ENCODE results near the gene LRRTM4.

The LRRTM4 gene

DNA sequence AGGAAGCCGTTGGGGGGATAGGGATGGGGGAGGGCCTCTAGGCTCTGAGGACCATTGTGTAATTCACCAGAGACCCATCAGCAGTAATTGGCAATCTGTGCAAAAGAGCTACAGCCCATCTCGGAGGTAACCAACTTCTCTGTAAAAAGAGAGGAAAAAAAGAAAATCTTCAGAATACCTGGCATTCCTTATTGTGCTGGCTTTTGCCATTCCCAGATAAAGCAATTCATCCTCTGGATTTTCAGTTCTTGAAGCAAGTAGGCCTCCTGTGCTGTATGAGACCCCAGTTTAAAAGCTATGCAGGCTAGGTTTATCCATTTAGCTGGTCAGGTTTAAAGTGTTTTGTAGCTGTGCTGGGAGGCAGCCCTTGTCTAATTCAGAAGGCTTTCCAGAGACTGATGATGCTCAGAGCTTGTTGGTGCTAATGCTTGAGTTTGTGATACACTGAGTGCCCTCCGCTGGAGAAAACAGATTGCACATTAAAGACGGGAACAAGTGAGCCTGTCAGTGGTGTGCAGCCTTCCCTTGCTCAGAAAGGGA is at the start of gene LRRTM4:
Gene LRRTM4, minus strand, starts transcription at position 446 of the 540 bp plus-strand sequence.
- peak; percentile 56 for DNase-seq

DNA sequence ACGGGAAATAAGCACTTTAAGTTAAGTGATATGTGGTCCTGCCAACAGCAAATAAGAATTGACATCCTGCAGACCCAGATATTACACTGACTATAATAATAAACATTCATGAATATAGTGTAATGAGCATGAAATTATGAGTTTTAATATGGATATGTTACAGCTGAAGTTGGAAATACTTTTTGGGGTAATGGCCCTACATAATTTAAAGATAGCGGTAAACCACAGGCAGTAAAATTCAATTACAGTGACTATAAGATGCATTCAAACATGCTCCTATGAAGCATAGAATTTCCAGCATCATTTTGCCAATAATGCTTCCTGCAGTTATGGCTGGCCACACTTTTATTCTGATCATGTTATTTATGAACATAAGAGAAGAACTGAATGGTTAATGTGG is 49.4 kb upstream of the LRRTM4 start:
- DNase-seq, result no peak

- DNase-seq, result no peak
Observed at GRCh38 chr2:77567723-77568122, 45.5 kb upstream of the LRRTM4 start.

- no peak for DNase-seq
Observed at GRCh38 chr2:77566582-77566981, 44.4 kb upstream of the LRRTM4 start.

DNA sequence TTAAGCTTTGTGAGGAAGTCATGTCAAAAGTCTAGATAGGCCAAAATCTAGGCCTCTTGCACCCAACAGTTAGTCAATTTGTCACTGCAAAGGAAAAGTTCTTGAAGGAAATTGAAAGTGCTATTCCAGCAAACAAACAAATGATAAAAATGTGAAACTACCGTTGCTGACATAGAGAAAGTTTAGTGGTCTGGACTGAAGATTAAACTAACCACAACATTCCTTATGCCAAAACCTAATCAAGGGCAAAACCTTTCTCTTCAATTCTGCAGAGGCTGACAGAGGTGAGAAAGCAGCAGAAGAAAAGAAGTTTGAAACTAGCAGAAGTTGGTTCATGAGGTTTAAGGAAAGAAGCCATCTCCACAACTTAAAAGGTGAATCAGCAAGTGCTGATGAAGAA is 44.0 kb upstream of the LRRTM4 start:
- DNase-seq, result peak; percentile 42

DNA sequence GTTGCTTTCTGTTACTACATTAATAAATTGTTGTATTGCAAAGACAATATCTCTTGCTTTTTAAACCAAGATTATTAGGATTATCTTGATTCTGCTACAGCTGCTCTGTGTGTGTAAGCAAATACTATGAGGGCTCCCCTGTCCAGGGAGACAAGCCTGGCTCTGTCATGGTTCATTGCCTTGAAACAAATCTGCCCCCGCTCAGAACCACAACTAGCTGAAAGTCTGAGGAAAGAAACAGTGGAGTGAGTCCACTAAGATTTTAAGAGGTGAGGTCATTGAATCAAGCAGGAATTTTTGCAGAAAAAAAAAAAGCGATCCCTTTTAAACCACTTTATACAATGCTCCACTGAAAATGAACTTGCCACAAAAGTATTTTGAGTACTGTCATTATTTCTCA is 30.8 kb upstream of the LRRTM4 start:
- no peak for DNase-seq

GRCh38 chr2:77538031-77538430 is 15.9 kb upstream of the LRRTM4 start:
- DNase-seq, result no peak

DNA sequence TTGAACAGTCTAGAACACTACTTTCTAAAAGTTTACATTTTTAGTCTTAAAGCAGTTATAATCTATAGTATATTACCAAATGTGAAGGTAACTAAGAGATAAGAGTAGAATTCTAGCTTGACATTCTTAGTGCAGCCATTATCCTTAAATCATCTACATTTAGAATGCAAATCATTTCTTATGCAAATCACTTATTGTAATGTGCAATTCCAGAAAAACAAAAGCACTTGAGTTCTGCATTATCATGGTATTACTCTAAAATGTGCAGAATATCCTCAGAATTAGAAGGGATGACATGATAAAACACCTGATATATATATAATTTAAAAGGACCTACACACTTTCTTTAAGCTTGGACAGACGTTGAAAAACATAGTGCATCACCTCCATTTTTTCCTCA is 712 bp upstream of the LRRTM4 start:
- no peak for DNase-seq

GRCh38 chr2:77521548-77521891 is 656 bp downstream of the LRRTM4 start:
- DNase-seq, result no peak

DNA sequence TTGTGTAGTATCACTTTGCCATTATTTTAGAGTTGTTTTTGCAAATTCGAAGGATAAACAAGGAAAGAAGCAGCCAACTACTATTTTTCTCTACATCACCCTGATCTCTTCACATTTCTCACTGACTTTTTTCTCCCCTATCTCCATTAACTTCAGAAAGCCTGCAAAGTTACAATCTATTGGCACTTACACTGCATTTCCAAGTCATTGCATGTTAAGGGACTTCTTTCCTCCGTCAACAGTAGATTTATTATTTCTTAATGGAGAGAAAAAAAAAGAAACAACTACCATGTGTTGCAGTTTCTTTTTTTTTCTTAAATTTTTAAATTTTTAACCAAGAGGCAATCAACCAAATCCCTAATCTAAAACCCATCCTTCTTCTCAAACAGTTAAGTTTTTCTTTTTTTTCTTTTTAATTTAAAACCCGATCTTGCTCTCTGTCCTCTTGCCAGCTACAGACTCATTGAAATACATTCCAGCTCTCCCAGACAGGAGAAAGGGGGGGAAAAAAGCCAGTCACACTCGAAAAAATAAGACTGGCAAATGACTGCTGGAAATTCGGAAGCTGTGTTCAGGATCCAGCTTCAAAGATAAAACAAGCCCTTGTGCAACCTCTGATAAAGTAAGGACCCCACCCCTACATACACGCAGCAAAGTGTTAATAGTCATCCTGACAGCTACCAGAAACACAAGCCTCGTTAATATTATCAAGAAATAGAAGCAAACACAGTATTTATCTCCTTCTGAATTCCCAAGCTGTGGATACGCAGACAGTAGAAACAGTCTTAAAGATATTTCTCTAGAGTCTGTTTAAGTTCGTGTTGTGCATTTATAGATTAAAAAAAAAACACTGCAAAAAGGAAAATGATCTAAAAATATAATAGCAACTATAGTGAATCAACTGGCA is 1.3 kb downstream of the LRRTM4 start:
- peak; percentile 14 for DNase-seq

- no peak for DNase-seq
Observed at GRCh38 chr2:77519888-77520506, 2.2 kb downstream of the LRRTM4 start.

- DNase-seq, result no peak
Observed at GRCh38 chr2:77519164-77519887, 2.9 kb downstream of the LRRTM4 start.

DNA sequence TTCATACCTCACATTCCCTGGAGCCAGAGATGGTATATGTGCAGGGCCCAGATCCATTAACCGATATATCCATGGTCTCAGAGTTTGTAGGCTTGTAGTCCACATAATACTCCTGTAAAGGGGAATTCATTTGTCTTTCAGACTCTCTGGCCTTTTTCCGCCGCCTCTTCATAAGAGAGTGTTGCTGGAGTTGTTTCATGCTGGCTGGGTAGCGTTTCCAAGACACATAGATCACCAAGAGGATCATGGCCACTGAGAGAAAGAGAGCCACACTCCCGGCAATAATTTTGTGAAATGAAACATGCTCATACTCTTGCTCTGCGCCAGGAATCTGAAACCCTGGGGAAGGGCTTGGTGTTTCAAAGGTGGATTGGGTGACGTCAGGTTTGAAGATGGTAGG is 3.9 kb downstream of the LRRTM4 start:
- no peak for DNase-seq

DNA sequence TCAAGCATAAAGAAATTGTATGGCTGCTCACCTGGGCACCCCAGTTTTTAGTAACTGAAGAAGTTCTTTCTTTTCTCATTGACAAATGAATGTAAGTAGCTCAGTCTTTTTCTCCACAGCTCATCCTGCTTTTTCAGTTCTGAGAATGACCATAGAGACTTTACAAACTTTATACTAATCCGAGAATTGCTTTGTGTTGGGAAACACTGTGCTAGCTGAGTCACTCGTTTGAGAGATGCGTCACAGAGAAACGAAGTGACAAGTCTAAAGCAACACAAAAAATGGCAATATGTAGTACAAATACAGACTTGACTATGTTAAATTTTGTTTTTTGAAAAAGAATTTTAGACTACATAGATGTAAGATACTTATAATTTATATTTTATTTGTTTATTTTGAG is 9.0 kb downstream of the LRRTM4 start:
- DNase-seq, result no peak

GRCh38 chr2:77512507-77512906 is 9.7 kb downstream of the LRRTM4 start:
- no peak for DNase-seq

GRCh38 chr2:77508511-77508910 is 13.7 kb downstream of the LRRTM4 start:
- no peak for DNase-seq

DNA sequence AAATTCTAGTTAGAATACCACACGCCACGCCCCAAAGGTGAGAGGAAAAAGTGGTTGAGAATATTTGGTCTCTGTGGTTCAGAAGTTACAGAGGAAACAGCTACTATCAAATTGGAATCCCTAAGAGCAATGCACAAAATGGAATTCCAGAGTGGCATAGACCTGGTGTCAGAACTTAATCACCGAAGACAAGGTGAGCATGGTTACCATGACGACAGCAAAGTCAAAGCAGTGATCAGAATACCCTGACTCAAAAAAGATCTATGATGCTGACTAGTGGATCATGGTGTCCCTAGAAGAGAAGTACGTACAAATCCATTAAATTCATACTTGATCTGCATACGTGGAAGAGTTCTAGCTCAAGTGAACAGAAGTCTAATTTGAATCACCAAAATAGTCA is 14.5 kb downstream of the LRRTM4 start:
- DNase-seq, result no peak

GRCh38 chr2:77488141-77488540 is 34.0 kb downstream of the LRRTM4 start:
- DNase-seq, result no peak

DNA sequence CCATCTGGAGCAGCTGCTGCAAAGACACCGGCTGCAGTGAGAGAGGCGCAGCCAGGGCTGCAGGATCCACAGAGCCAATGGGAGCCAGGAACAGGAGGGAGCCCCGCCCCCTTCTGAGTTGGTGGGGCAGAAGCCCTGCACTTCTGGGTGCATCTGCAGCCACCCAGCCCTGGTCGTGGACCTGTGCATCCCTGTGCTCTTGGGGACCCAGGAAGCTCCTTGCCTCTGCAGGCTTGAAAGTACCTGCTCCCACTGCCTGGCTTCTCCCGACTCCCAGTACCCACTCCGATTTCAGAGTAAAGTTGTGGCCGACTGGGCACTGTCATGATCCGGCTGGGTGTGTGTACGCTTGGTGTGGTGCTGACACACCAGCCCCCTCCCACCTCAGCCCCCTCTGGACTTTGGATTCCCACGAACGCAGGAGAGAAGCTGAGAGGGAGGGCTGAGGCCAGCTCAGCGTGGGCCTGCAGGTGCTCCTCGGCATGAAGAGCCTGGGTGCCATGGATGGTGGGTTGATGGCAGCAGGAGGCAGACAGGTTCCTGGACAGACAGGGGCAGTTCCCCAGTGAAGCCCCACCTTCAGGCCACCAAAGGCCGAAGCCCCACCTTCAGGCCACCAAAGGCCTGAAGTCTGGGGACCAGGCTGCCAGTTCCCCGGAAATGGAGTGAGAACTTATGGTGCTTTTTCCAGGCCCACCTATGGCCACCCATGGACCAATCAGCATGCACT is 34.9 kb downstream of the LRRTM4 start:
- DNase-seq, result no peak

GRCh38 chr2:77484026-77484425 is 38.1 kb downstream of the LRRTM4 start:
- DNase-seq, result peak; percentile 79

GRCh38 chr2:77479895-77480294 is 42.3 kb downstream of the LRRTM4 start:
- DNase-seq, result no peak

GRCh38 chr2:77479395-77479794 is 42.8 kb downstream of the LRRTM4 start:
- DNase-seq, result no peak

- no peak for DNase-seq
Observed at GRCh38 chr2:77470096-77470495, 52.1 kb downstream of the LRRTM4 start.

All from OCI-M1 (cell line).